Tibial artery (tissue), 4 donors: Measurements from ENCODE around the gene RNF126.

ENCODE experiments used
- DNase-seq, 2 donors: peaks; one replicate each; pipeline ENCODE4 v3.0.0-alpha.2; 2019
- H3K27ac ChIP-seq, 2 donors: fragments of 200-600 bp; sonication (generic) in 1 of 2; 1 replicate in 1 of 2; 2 replicates in 1 of 2; pipeline ENCODE4 v1.5.1; 2018 to 2019; ENCODE audit warnings: mild to moderate bottlenecking in 1 of 2
- H3K27me3 ChIP-seq, 2 donors: fragments of 200-600 bp; sonication (generic) in 1 of 2; one replicate each; pipeline versions ENCODE4 v1.5.1 to v1.6.0; 2016 to 2019
- H3K36me3 ChIP-seq, 3 donors: fragments of 200-600 bp; sonication (generic) in 2 of 3; one replicate each; pipeline ENCODE4 v1.5.1; 2016 to 2019; ENCODE audit warnings: mild to moderate bottlenecking in 2 of 3
- H3K4me1 ChIP-seq, 4 donors: fragments of 200-600 bp; sonication (generic) in 2 of 4; 1 replicate in 3 of 4; 2 replicates in 1 of 4; pipeline ENCODE4 v1.5.1; 2016 to 2019
- H3K4me3 ChIP-seq, 2 donors: fragments of 200-600 bp; sonication (generic) in 1 of 2; 1 replicate in 1 of 2; 2 replicates in 1 of 2; pipeline ENCODE4 v1.5.1; 2018 to 2019; ENCODE audit warnings: mild to moderate bottlenecking in 2 of 2
- H3K9me3 ChIP-seq, 3 donors: fragments of 200-600 bp; sonication (generic) in 1 of 3; one replicate each; pipeline ENCODE4 v1.5.1; 2016 to 2019
- intact Hi-C: fragments of 100-400 bp; cut with DNase I; formaldehyde crosslinking; loops from one replicate; pipeline ENCODE4 v1.15.0; 2023; ENCODE audit warnings: low total_unique reads
- TF ChIP-seq, protein P1 (sequence below), 2 experiments: fragments of 200-600 bp in 1 of 2; fragments of 450-650 bp in 1 of 2; IDR thresholded peaks; one replicate each; pipeline ENCODE4 v1.5.1; 2017 to 2019; ENCODE audit warnings: antibody characterized with exemption in 2 of 2, mild to moderate bottlenecking in 1 of 2, moderate library complexity in 1 of 2

Gene RNF126

DNA sequence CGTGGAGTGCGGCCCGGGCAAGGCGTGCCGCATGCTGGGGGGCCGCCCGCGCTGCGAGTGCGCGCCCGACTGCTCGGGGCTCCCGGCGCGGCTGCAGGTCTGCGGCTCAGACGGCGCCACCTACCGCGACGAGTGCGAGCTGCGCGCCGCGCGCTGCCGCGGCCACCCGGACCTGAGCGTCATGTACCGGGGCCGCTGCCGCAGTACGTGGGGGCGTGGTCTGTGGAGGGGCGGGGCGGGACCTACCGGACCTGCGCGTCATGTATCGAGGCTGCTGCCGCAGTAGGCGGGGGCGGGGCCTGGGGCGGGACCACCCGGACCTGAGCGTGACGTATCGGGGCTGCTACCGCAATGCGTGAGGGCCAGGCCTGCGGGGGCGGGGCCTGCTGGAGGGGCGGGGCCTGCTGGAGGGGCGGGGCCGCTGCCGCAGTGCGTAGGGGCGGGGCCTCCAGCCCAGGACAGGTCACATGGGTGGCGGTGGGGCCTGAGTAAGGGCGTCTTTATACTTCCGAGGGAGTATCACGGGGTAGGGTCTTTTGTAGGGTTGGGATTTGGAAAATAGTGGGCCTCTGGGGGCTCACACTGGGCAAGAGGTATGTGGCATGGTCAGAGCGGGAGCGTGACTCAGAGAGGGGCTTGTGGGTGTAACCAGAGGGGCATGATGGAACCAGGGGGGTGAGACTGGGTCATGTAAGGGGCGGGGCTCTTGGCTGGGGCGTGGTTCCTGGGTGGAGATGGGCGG, 17.4 kb upstream of the RNF126 start:
- Histone ChIP-seq H3K36me3 (peaks cover 0 to 5% (median 0%) of the 10 kb centered on the region in 3 donors), H3K27ac (peak overlapping the region; percentile 93 to 97), H3K27me3 (no peaks in the 10 kb centered on the region), H3K4me3 (peak overlapping the region; percentile 71 to 83), H3K9me3 (no peaks in the 10 kb centered on the region), H3K4me1 (peaks cover 12 to 48% (median 31%) of the 10 kb centered on the region in 4 donors)
- TF ChIP-seq, protein P1, sequence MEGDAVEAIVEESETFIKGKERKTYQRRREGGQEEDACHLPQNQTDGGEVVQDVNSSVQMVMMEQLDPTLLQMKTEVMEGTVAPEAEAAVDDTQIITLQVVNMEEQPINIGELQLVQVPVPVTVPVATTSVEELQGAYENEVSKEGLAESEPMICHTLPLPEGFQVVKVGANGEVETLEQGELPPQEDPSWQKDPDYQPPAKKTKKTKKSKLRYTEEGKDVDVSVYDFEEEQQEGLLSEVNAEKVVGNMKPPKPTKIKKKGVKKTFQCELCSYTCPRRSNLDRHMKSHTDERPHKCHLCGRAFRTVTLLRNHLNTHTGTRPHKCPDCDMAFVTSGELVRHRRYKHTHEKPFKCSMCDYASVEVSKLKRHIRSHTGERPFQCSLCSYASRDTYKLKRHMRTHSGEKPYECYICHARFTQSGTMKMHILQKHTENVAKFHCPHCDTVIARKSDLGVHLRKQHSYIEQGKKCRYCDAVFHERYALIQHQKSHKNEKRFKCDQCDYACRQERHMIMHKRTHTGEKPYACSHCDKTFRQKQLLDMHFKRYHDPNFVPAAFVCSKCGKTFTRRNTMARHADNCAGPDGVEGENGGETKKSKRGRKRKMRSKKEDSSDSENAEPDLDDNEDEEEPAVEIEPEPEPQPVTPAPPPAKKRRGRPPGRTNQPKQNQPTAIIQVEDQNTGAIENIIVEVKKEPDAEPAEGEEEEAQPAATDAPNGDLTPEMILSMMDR (IDR thresholded peaks at IDR 0.05) = peak; percentile 35 to 52
- intact Hi-C loops = no loop called here
- DNase-seq = peak; percentile 99 to 100

DNA sequence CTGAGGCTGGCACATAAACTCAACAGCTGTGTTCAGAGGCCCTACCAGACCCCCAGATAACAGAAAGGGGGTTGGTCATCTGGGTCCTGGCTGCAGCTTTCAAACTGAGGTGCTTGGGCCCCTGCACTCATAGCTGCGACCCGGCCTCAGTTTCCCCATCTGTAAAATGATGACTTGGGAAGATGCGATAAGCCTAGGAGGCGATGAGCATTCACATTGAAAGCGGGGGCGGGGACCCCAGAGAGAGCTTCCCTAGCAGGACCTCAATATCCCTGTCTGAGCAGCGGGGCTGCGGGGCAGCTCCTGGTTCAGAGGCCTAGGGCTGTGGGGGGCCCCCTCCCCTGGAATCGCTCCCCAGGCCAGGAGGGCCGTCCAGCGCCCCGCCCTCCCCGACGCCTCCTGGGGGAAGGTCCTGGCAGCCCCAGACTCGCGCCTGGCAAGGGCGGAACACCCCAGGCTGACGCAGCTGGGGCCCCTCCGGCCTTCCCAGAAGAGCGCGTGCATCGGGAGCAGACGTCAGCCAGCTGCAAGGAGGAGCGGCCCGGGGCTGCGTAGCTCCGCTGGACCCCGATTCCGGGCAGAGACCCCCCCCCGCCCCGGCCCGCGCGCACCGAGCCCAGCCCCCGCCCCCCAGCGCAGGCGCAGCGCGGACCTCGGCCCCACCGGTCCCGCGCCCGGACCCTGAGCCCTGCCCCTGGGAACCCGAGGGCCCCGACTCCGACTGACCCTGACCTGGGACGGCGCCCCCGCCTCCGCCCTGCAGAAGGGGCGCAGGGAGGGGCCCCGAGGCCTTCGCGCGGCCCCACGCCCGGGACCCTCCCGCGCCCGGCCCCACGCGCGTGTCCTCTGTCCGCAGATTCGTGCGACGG, 16.6 kb upstream of the RNF126 start:
- Histone ChIP-seq H3K36me3 (peaks cover 0 to 5% (median 0%) of the 10 kb centered on the region in 3 donors), H3K4me1 (peaks cover 12 to 51% (median 31%) of the 10 kb centered on the region in 4 donors), H3K27ac (peak overlapping the region; percentile 93 to 97), H3K9me3 (no peaks in the 10 kb centered on the region), H3K4me3 (peak overlapping the region; percentile 71 to 83), H3K27me3 (no peaks in the 10 kb centered on the region)
- intact Hi-C loops = no loop called here
- DNase-seq = peak; percentile 58 to 92
- TF ChIP-seq, protein P1 (IDR thresholded peaks at IDR 0.05) = no peak

DNA sequence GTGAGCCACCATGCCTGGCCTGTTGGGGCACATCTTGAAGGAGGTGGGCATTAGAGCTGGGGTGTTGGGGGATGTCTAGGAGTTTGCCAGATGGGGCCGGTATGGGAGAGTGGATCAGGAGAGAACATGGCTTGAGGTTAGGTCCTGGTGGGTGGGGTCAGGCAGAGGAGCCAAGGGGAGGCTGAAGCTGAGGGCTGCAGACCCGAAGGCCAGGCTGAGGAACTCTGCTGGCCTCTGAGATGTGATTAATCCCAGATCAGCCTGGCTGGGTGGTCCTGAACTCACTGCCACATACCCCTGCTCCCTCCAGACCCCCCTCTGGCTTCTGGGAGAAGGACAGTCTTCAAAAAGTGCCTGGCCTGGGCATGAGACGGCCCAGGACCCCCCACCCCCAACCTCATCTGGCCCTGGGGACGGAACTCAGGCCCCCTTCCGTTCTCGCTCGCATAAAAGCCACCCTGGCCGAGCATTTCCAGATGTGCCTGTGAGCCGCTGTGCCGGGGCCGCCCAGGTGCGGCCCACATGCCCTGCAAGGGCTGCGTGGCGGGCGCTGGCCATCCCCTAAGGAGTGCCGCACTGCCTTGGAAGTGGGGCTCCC, 15.9 kb upstream of the RNF126 start:
- Histone ChIP-seq H3K4me1 (peaks cover 12 to 51% (median 31%) of the 10 kb centered on the region in 4 donors), H3K36me3 (peaks cover 0 to 5% (median 0%) of the 10 kb centered on the region in 3 donors), H3K27ac (peak overlapping the region; percentile 93 to 97), H3K4me3 (peak overlapping the region; percentile 71 to 83), H3K27me3 (no peaks in the 10 kb centered on the region), H3K9me3 (no peaks in the 10 kb centered on the region)
- peak in 1 of 2 donors; percentile 19 for DNase-seq
- intact Hi-C loops = no loop called here
- TF ChIP-seq, protein P1 (IDR thresholded peaks at IDR 0.05) = no peak

DNA sequence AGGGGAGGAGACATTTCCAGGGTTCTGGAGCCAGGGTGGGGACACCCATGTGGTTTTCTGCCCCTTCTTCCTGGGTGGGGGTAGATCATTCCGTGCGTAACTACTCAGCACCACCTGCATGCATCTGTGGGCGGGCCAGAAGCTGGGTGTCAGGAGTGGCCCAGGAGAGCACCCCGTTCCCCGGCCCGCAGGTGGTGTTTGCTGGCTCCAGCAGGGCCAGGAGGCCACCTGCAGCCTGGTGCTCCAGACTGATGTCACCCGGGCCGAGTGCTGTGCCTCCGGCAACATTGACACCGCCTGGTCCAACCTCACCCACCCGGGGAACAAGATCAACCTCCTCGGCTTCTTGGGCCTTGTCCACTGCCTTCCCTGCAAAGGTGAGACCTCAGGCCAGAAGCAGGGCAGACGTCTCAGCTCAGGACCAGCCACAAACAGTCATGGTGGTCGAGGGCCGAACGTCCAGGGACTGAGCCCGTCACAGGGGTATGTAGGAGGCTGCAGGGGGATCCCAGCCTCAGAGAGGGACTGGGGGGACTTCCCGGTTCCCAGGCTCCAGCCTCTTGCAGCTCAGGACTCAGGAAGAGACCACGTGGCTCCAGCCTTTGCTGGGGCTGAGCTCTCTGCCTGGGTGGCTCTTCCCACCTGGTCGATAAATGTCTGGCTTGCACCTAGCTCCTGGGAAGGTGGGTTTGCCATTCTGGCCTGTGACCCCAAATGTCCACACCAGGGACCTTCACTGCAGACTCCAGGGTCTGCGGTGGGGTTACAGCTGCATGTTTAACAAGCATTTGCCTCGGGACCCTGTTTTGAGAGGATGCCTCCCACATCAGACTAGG, 14.8 kb upstream of the RNF126 start:
- Histone ChIP-seq H3K36me3 (peaks cover 0 to 5% (median 0%) of the 10 kb centered on the region in 3 donors), H3K9me3 (no peaks in the 10 kb centered on the region), H3K27ac (peak overlapping the region; percentile 83 to 97), H3K4me1 (peaks cover 12 to 51% (median 31%) of the 10 kb centered on the region in 4 donors), H3K4me3 (peak overlapping the region; percentile 61 to 83), H3K27me3 (no peaks in the 10 kb centered on the region)
- peak in 1 of 2 donors; percentile 20 for DNase-seq
- intact Hi-C loops = no loop called here
- TF ChIP-seq, protein P1 (IDR thresholded peaks at IDR 0.05) = no peak

DNA sequence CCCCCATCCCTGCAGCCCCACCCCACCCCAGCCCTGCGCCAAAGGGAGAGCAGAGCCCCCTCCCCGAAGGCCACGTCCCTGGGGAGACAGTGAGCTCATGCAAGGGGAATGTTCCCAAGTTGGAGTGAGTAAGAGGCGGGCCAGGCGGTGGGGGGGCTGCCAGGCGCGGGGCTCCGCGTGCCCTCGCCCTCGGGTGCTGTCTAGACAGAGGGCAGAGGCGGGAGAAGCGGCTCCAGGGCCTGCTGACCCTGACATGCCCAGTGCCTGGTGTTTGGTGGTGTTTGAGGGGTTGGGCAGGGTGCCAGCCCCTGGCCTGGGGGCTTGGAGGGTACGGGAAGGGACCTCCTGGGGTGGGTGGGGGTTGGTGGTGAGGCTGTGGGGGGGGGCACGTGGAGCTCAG, 14.2 kb upstream of the RNF126 start:
- TF ChIP-seq, protein P1 (IDR thresholded peaks at IDR 0.05) = no peak
- Histone ChIP-seq H3K9me3 (no peaks in the 10 kb centered on the region), H3K36me3 (peaks cover 0 to 5% (median 0%) of the 10 kb centered on the region in 3 donors), H3K4me1 (peaks cover 12 to 51% (median 31%) of the 10 kb centered on the region in 4 donors), H3K27me3 (no peaks in the 10 kb centered on the region), H3K27ac (peak overlapping the region; percentile 83 to 97), H3K4me3 (peak overlapping the region; percentile 61 to 83)
- peak; percentile 82 to 95 for DNase-seq
- intact Hi-C loops = no loop called here
